HG03521 (cell line): ENCODE measurements around the gene RBM33.

ENCODE experiments used
- ATAC-seq: cut with Tn5 transposase; IDR thresholded peaks from one replicate; pipeline ENCODE4 v1.9.1; 2021; ENCODE audit warnings: mild to moderate bottlenecking, moderate library complexity; ENCODE audit not compliant: unreplicated experiment

RBM33 gene

DNA sequence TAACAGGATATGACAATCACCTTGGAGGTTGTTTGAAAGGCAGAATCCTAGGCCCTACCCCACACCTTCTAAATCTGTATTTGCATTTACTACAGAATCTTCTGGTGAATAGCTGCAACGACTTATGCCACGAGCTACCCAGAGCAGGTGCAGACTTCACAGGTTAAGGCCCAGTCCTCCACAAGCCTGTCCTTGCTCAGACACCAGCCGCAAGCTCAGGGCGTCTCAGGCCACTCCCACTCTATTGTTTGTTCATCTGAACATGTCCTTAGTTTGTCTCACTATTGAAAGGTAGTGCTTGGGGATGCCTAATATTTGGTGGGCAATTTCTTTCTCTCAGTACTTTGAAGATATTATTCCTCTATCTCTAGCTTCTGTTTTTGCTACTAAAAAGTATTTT, 18.9 kb upstream of the RBM33 start:
- ATAC-seq = no peak

DNA sequence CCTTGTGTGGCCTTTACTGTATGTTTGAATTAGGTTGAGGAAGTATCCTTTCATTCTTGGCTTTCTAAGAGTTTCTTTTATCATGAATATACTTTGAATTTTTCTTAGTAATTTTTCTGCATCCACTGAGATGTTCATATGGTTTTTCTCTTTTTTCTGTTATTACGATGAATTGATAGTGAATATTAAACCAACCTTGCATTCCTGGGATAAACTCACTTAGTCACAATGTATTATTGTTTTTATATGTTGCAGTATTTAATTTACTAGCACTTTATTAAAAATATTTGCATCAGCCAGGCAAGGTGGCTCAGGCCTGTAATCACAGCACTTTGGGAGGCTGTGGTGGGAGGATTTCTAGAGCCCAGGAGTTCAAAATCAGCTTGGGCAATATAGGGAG, 15.3 kb upstream of the RBM33 start:
- no peak for ATAC-seq

DNA sequence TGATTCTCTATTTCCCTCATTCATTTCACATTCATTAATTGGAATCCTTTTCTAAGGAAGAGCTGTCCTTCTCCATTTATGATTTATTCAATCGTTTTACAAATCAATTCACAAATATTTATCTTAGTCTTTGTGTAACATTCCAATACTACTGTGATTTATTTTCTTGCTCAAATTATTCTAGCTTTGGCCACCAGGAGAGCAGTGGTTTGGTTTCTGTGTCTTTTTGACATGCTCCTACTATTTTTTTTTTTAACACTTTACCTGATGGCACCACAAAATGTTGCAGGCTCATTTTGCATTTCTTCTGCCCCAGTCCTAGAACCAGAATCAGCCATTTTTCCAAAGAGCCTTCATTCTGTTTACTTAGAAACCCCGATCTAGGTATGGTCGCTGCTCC, 13.3 kb upstream of the RBM33 start:
- no peak for ATAC-seq

DNA sequence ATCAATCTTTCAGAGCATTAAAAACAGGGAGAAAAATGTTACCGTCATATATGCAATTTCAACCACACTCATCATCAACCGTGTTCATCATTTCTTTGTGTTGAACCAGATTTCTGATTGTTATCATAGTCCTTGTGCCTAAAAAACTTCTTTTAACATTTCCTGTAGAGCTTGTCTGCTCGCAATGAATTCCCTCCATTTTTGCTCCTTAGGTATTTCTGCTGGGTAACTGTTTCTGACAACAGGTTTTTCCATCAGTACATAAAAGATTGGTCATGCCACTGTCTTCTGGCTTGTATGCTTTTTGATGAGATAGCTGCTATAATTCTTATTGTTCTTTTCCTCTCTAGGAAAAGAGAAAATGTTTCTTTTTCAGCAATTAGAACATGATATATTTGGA, 8.6 kb upstream of the RBM33 start:
- no peak for ATAC-seq

DNA sequence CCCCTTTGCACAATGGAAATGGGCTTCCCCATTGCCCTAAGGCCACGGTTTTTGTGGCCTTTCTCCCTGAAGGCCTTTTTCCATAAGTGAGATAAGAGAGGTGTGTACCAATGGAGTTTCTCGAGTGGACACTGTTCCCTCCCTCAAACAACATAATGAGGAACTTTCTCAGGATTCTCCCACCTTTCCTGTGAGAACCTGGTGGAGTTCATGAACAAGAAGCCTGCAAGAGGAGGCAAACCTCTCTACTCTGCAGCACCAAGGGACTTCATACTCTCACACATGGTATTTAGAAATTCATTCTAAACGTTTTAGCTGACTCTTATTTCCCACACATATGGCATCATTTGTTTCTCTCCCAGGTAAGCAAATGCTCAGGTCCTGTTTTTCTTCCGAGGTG, 7.3 kb upstream of the RBM33 start:
- ATAC-seq = no peak

DNA sequence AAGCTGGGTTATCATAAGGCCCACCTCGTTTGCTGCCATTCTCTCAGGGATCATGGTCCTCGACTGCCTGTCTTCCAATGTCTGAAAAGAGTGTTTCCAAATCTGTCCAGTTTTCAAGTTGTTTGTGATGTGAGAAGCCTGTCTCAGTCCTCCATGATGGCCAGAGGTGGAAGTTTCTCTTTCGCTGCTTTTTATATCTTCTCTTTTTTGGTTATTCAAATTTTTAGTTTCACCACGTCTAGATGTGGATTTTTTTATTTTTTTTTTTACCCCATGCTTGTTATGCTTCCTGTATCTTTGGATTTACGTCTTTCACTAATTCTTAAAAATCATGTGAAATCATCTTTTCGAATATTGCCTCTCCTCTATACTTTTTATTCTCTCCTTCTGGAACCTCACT, 6.1 kb upstream of the RBM33 start:
- ATAC-seq = no peak

DNA sequence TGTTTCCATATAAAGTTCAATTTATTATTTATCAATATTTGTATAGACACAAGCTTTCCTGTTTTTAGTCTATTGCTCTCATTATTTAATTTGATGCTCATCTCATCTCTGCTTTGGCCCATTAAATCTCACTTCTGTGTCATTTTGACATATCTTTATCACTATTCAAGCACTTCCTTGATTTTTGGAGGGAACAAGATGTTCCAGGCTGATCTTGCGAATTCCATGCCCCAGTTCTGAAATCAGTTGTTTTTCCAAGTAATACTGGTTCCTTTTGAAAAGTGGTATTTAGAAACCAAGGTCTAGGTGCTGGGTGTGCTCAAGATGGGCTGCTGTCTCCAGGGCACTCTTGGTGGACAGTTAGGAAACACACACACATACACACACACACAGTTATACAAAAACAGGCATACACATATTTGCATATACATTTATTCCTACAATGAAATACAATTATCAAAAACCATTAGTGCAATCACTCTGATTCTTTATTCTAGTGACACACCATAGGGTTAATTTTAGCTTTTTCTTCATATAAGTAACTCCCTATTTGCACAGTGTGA, 4.4 kb upstream of the RBM33 start:
- no peak for ATAC-seq

DNA sequence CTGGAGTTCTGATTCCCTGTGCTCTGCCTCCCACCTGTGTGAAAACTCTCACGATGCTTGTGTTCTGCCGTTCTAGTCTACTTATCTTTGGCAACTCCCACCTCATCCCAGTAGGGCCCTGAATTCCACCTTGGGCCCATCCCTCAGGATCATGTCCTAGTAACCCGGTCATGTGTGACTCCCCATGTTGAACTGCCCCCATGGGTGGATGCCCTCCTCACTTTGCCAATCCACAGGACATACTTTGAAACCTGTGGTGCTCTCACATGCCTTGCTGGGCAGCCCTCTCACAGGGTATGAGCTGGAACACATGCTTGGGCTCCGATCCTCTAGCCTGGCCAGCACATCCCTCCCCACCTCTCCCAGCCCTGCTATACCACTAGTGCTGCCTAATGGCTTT, 3.8 kb upstream of the RBM33 start:
- ATAC-seq = no peak

DNA sequence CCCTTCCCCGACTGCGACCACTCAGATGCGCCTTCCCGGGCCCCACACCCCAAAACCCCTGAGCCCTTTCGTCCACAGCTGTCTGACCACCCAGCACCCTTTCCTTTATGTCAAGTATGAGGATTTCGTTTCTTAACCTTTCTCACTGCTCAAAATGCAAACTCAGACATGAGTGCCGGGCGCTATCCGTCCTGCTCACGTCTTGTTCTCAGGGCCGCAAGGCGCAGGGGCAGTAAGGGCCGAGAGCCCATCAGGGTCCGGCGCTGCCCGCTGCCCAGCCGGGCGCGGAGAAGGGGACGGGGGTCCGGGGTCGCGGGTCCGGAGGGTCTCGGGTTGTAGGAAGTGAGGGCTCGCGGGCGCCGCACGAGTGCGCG, 670 bp upstream of the RBM33 start:
- peak; percentile 17 for ATAC-seq

DNA sequence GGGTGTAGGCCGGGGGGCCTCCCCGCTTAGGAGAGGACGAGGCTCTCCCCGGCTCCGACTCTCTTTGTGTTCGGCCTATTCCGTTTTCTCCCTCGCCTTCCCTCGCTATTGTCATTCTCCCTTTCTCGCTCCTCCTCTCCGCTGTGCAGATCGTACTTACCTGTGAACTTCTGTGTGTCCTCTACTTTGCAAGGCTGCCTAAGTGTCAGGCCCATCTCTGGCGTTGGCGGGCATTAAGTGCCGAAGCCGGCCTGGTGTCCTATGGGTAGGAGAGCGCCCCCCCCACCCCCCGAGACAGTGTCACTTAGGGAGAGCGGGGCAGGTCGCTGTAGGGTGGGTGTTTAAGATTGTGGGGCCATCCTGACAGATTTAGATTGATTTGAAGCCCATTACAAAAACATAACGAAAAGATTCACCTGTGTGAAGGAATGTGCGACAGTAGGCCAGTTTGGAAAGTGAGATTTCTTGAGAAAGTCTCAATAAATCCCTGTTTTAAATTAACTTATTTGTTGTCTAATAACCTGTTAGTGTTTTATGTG, 579 bp downstream of the RBM33 start:
- ATAC-seq = peak; percentile 22

DNA sequence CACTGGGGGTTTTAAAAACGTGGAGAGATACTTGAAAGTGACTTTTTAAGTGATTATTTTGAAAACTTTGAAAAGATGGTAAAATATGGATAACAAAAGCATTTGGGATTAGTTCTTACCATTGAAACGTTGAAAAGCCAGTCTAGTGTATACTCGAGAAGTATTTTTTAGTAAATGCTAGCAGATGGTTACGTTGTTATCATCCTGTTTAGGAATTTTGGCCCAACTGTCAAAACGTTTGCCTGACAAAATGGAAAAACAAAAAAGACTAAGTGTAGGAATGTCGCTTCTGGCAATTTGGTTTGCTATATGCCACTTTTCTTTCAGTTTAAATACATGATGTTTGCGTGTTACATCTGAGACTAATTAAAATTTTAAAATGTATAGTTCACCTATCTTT, 1.2 kb downstream of the RBM33 start:
- ATAC-seq = no peak

DNA sequence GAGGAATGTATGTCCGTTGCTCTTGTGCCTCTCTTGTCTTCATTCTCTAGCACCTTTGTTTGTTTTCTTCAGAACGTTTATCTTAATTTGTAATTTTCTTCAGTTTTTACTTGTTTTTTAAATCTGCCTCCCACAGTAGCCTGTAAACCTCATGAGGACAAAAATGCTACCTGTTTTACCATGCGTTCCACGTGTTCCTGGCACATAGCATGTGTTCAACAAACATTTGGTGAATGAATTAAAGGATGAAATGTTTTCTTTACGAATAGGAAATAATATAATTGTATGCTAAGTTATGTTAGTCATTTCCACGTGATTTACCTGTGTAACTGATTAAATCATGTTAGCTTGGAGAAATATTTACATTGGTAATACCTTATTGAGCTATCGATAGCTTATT, 2.2 kb downstream of the RBM33 start:
- ATAC-seq = no peak

DNA sequence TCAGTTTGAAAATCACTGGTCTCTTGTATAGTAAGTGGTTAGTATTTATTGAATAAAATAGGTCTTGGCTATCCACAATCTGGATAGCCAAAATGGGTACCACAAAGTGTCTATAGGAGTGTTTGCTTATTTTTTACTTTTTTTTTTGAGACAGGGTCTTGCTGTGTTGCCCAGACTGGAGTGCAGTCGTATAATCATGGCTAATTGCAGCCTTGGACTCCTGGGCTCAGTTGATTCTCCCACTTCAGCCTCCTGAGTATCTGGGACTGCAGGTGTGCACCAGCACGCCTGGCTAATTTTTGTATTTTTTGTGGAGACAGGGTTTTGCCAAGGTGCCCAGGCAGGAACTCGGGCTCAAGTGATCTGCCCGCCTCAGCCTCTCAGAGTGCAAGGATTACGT, 2.8 kb downstream of the RBM33 start:
- no peak for ATAC-seq

DNA sequence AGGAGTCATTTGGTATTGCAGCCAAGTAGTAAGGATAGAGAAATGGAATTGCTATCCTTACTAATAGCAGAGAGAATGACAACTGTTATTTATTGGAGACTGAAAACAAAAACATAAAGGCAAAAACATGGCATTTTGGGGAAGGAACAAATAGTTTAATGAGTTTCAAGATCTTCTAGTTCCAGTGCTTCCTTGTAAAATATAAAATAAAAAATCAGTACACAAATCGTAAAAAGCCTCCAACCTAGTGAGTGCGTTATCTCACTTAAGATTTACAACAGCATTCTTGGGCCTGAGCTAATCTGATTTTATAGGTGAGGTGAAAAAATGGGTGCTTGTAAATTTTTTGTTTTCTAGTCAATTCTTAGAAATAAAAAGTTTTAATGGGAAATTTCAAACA, 3.3 kb downstream of the RBM33 start:
- no peak for ATAC-seq

DNA sequence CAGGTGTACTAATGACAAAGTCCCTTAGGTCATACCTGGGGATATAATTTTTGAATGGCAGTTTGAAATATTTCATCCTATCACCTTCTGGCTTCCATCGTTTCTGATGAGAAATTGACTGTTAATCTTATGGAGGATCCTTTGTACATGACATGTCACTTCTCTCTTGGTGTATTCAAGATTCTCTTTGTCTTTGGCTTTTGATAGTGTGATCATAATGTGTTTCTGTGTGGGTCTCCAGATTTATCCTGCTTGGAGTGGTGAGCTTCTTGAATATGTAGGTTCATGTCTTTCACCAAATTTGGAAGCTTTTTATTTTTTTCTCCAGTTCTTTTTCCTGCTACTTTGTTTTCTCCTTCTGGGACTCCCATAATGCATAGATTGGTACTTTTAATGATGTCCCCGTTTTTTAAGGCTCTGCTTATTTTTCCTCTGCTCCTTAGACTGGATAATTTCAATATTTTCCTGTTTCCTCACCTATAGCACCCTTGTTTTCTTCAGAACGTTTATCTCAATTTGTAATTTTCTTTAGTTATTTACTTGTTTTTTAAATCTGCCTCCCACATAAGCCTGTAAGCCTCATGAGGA, 4.4 kb downstream of the RBM33 start:
- ATAC-seq = no peak

DNA sequence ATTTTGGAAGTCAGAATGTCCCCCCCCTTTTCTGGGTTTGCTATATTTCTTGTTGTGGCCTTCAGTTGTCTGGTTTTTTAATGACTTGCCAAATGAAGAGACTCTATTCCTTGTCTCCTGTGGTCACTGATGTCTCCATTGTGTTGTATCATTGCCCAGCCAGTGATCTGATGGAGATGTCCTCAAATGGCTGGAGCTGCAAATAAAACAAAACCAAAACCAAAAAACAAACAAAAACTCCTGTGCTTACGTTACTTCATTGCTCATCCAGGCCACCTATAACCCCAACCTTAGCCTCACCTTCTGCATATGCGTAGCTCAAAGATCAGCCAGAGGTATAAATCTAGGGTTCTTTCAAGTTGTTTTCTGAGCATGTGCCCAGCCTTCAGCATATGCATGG, 5.1 kb downstream of the RBM33 start:
- no peak for ATAC-seq

DNA sequence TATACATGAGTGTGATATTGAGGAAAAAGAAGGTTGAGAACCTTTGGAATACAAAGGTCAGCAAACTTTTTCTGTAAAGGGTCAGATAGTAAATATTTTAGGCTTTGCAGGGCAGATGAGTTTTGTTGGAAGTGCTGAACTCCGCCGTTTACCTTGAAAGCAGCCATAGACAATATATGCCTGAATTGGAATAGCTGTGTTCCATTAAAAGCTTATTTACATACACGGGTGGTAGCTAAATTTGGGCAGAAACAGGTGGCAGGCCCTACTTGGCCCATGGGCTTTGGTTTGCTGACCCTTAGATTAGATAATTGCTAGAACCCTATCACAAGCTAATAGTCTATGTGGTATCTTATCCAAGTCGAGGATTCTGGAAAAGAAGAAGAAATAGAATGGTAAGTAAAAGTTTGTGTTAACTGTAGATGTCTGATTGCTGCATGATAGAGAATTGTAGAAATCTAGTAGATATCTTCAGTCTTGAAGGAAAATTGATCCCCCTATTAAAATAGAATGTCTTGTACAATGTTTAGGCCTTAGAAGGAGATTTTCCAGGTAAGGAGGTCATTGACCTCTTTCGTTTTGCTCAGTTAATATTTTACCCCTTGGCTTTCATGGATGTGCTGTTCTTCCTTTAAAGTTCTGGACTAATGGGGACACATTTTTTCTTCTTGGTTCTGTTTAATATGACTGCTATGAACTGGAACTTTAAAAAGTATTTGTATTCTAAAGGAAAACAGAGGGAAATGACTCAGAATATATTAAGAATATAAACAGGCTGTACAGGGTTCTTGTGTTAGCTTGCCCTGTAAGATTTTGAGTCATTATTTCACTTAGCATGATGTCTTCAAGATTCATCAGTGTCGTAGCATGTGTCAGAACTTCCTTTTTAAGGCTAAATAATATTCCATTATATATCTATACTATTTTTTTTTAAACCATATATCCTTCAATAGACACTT, 8.0 kb downstream of the RBM33 start:
- ATAC-seq = no peak

DNA sequence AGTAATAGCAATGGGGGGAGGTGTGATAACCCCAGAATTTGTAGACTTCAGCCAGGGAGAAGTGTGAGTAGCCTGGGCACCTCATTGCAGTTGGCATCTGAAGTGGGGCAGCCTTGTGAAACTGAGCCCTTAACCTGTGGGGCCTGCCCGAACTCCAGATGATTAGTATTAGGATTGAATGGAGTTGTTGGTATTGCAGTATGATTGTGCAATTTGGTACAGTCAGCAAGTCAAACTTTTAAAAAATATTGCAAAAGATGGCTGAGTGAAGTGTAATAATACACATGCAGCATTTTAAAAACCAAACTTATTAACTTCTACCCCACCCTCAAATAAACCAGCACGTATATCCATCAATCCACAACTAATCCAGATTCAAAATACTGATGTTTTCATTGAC, 9.3 kb downstream of the RBM33 start:
- no peak for ATAC-seq

DNA sequence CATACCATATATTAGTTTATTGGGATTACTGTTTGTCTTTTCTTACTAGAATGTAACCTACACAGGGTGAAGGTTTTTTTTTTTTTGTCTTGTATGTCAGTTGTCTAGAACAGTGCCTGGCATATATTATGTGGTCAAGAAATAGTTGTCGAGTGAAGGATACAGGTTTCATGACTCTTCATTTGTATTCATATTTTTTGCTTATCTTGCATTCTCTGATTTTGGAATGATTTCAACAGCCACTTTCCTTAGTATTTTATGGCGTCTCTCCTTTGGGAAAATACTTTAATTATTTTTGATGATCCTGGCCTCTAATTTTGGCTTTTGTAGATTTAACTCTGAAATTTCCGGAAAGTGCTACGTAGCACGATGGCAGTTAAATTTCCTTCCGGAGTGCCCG, 12.4 kb downstream of the RBM33 start:
- no peak for ATAC-seq

DNA sequence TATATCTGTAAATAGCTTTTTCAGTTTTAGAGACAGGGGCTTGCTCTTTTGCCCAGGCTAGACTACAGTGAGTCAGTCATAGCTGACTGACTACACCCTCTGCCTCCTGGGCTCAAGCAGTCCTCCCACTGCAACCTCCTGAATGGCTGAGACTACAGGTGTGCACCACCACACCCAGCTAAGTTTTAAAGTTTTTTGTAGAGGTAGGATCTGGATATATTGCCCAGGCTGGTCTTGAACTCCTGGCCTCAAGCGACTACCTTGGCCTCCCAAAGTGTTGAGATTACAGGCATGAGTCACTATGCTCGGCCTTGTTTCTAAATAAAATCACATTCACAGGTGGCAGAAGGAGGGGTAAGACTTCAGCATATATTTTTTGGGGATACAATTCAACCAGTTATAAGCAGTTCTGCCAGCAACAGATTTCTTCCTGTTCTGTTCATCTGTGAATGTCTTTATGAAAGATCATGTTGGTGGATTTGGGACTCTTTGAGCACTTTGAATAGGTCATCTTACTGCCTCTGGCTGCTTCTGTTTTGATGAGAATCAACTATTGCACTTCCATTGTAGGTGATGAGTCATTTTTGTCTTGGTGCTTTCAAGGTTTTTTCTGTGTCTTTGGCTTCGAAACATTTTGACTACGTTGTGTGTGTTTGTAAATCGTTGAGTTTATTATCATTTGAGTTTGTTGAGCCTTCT, 15.7 kb downstream of the RBM33 start:
- peak; percentile 60 for ATAC-seq

DNA sequence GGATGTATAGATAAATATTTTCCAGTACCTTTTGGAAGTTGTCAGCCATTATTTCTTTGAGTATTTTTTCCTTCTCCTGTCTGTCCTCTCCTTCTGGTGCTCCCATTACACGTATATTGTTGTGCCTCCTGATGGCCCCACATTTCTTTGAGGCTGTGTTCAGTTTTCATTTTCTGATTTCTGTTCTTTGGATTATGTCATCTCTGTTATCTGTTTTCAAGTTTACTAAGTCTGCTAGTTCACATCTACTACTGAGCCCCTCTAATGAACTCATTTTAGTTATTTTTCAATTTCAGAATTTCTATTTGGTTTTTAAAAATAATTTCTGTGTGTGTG, 16.3 kb downstream of the RBM33 start:
- peak; percentile 49 for ATAC-seq
